ENCODE data around the gene PCDHGA2. TPM values are rescaled to one million over a fixed set of nuclear protein-coding genes. Genes with fewer than 3 reads are reported as not detected.

PCDHGA2 gene
- total RNA-seq, 2 donors from 2014 or later, result 0.07 TPM; not detected in 1

Other genes with a start within 250 kb of the PCDHGA2 start
- not detected for gene PCDHB2, start 244.1 kb upstream of the PCDHGA2 start, total RNA-seq
- not detected for gene PCDHB3, start 238.3 kb upstream of the PCDHGA2 start, total RNA-seq
- not detected for gene PCDHB4, start 216.9 kb upstream of the PCDHGA2 start, total RNA-seq
- not detected for gene PCDHB5, start 203.6 kb upstream of the PCDHGA2 start, total RNA-seq
- not detected for gene PCDHB6, start 188.7 kb upstream of the PCDHGA2 start, total RNA-seq
- gene PCDHB7, start 166.1 kb upstream of the PCDHGA2 start, total RNA-seq, result not detected
- gene PCDHB8, start 161.0 kb upstream of the PCDHGA2 start, total RNA-seq, result not detected
- gene PCDHB16, start 156.4 kb upstream of the PCDHGA2 start, total RNA-seq, result not detected
- under 1 TPM in 1 of 2 donors, not detected in 1; 0.05 TPM for gene PCDHB9, start 151.6 kb upstream of the PCDHGA2 start, total RNA-seq
- not detected for gene PCDHB10, start 146.4 kb upstream of the PCDHGA2 start, total RNA-seq
- not detected for gene PCDHB11, start 139.1 kb upstream of the PCDHGA2 start, total RNA-seq
- gene PCDHB12, start 130.0 kb upstream of the PCDHGA2 start, total RNA-seq, result not detected
- gene PCDHB13, start 124.8 kb upstream of the PCDHGA2 start, total RNA-seq, result not detected
- gene PCDHB14, start 115.4 kb upstream of the PCDHGA2 start, total RNA-seq, result not detected
- not detected for gene PCDHB15, start 93.4 kb upstream of the PCDHGA2 start, total RNA-seq
- under 1 TPM; 0.46 to 0.63 TPM for gene SLC25A2, start 34.7 kb upstream of the PCDHGA2 start, total RNA-seq
- gene TAF7, start 18.0 kb upstream of the PCDHGA2 start, total RNA-seq, result 10 to 100 TPM; 56.7 to 62.5 TPM
- gene PCDHGA1, start 8.2 kb upstream of the PCDHGA2 start, total RNA-seq, result under 1 TPM; 0.05 TPM
- under 1 TPM in 1 of 2 donors, not detected in 1; 0.12 TPM for gene PCDHGA3, start 5.1 kb downstream of the PCDHGA2 start, total RNA-seq
- under 1 TPM in 1 of 2 donors, not detected in 1; 0.19 TPM for gene PCDHGB1, start 11.3 kb downstream of the PCDHGA2 start, total RNA-seq
- gene PCDHGA4, start 16.3 kb downstream of the PCDHGA2 start, total RNA-seq, result under 1 TPM; 0.25 to 0.26 TPM
- gene PCDHGB2, start 21.2 kb downstream of the PCDHGA2 start, total RNA-seq, result under 1 TPM; 0.28 to 0.34 TPM
- gene PCDHGA5, start 25.4 kb downstream of the PCDHGA2 start, total RNA-seq, result under 1 TPM in 1 of 2 donors, not detected in 1; 0.12 TPM
- under 1 TPM; 0.19 to 0.28 TPM for gene PCDHGB3, start 31.5 kb downstream of the PCDHGA2 start, total RNA-seq
- under 1 TPM; 0.16 to 0.29 TPM for gene PCDHGA6, start 35.1 kb downstream of the PCDHGA2 start, total RNA-seq
- under 1 TPM in 1 of 2 donors, not detected in 1; 0.12 TPM for gene PCDHGA7, start 44.0 kb downstream of the PCDHGA2 start, total RNA-seq
- not detected for gene PCDHGB4, start 48.9 kb downstream of the PCDHGA2 start, total RNA-seq
- gene PCDHGA8, start 53.9 kb downstream of the PCDHGA2 start, total RNA-seq, result not detected
- under 1 TPM; 0.17 to 0.21 TPM for gene PCDHGB5, start 59.2 kb downstream of the PCDHGA2 start, total RNA-seq
- under 1 TPM; 0.09 to 0.10 TPM for gene PCDHGA9, start 64.0 kb downstream of the PCDHGA2 start, total RNA-seq
- under 1 TPM in 1 of 2 donors, not detected in 1; 0.09 TPM for gene PCDHGB6, start 69.3 kb downstream of the PCDHGA2 start, total RNA-seq
- gene PCDHGA10, start 74.2 kb downstream of the PCDHGA2 start, total RNA-seq, result under 1 TPM; 0.12 TPM
- under 1 TPM in 1 of 2 donors, not detected in 1; 0.17 TPM for gene PCDHGB7, start 78.9 kb downstream of the PCDHGA2 start, total RNA-seq
- gene PCDHGA11, start 82.3 kb downstream of the PCDHGA2 start, total RNA-seq, result under 1 TPM in 1 of 2 donors, not detected in 1; 0.22 TPM
- gene PCDHGA12, start 91.7 kb downstream of the PCDHGA2 start, total RNA-seq, result under 1 TPM; 0.12 to 0.17 TPM
- not detected for gene PCDHGC3, start 137.2 kb downstream of the PCDHGA2 start, total RNA-seq
- gene PCDHGC4, start 146.3 kb downstream of the PCDHGA2 start, total RNA-seq, result not detected
- not detected for gene PCDHGC5, start 150.3 kb downstream of the PCDHGA2 start, total RNA-seq

Measured in activated T-cell treated with anti-CD3 and anti-CD28 coated beads, Interleukin-2, amount 50 U/mL, for 72 hours (primary cell).